H1 (cell line): ENCODE results near the gene DENND5B. TPM values are rescaled to one million over a fixed set of nuclear protein-coding genes. Genes with fewer than 3 reads are reported as not detected.

Experiments used
- CTCF ChIA-PET: fragments of 300-600 bp; sonication (Branson Sonifier 250); formaldehyde crosslinking; loops from one replicate; lab custom pipeline; 2021; ENCODE audit not compliant: partially characterized antibody; lab: Charles Lee
- POLR2A ChIA-PET: fragments of 300-600 bp; sonication (Branson Sonifier 250); formaldehyde crosslinking; loops from one replicate; lab custom pipeline; 2021; ENCODE audit warnings: inconsistent platforms; ENCODE audit not compliant: partially characterized antibody; lab: Charles Lee
- DNase-seq, 2 experiments: peaks; one replicate each; pipeline versions ENCODE4 v3.0.0 to v3.0.0-alpha.2; 2010 to 2022; ENCODE audit warnings: low spot score in 2 of 2, low read depth in 1 of 2, mixed read lengths in 1 of 2
- FAIRE-seq: peaks from 2 replicates; lab custom pipeline; 2011; peaks lifted over from hg19 to GRCh38; lab: Jason Lieb, UNC
- H2AFZ ChIP-seq: 2 replicates; pipeline ENCODE4 v1.8.1; 2012; ENCODE audit warnings: low read length, inconsistent platforms
- H2AK5ac ChIP-seq: 2 replicates; pipeline ENCODE4 v1.6.1; 2013; ENCODE audit warnings: low read depth, low read length
- H2BK120ac ChIP-seq: replicated peaks from 2 replicates; pipeline ENCODE3; 2013; ENCODE audit warnings: low read depth, low read length, inconsistent platforms
- H2BK12ac ChIP-seq: 2 replicates; pipeline ENCODE4 v1.6.1; 2013; ENCODE audit warnings: low read depth, low read length
- H2BK15ac ChIP-seq: 2 replicates; pipeline ENCODE4 v1.6.1; 2013; ENCODE audit warnings: low read length
- H2BK20ac ChIP-seq: 2 replicates; pipeline ENCODE4 v1.6.1; 2013; ENCODE audit warnings: low read length
- H2BK5ac ChIP-seq: 2 replicates; pipeline ENCODE4 v1.6.1; 2013; ENCODE audit warnings: low read depth, low read length
- H3K14ac ChIP-seq: 2 replicates; pipeline ENCODE4 v1.6.1; 2013; ENCODE audit warnings: inconsistent platforms; ENCODE audit not compliant: insufficient read length
- H3K18ac ChIP-seq: 2 replicates; pipeline ENCODE4 v1.6.1; 2013; ENCODE audit warnings: low read length; ENCODE audit errors: extremely low read depth
- H3K23ac ChIP-seq: 2 replicates; pipeline ENCODE4 v1.6.1; 2013; ENCODE audit warnings: inconsistent platforms; ENCODE audit not compliant: insufficient read length
- H3K23me2 ChIP-seq: 2 replicates; pipeline ENCODE4 v1.6.1; 2013; ENCODE audit warnings: low read depth, low read length
- H3K27ac ChIP-seq: 2 replicates; pipeline ENCODE4 v1.6.1; 2011; ENCODE audit warnings: low read depth, low read length, inconsistent platforms
- H3K27me3 ChIP-seq, 4 experiments: replicated peaks in 1 of 4; 1 replicate in 1 of 4; 2 replicates in 3 of 4; pipeline versions ENCODE4 v1.6.1 to v1.8.1; 2011 to 2013; ENCODE audit warnings: low read length in 3 of 4, mild to moderate bottlenecking in 3 of 4, inconsistent platforms in 2 of 4, mixed read lengths in 2 of 4, moderate library complexity in 1 of 4; ENCODE audit not compliant: control insufficient read depth in 3 of 4, insufficient read depth in 3 of 4; ENCODE audit errors: extremely low read depth in 1 of 4
- H3K36me3 ChIP-seq, 4 experiments: 2 replicates each; pipeline versions ENCODE4 v1.6.1 to v1.8.1; 2011 to 2013; ENCODE audit warnings: mild to moderate bottlenecking in 4 of 4, low read length in 3 of 4, moderate library complexity in 2 of 4, control low read depth in 1 of 4, inconsistent platforms in 1 of 4; ENCODE audit not compliant: insufficient read depth in 4 of 4, control insufficient read depth in 2 of 4
- H3K4ac ChIP-seq: replicated peaks from 2 replicates; pipeline ENCODE3; 2013; ENCODE audit warnings: low read length, low read depth, mixed read lengths, inconsistent platforms; ENCODE audit not compliant: insufficient read length
- H3K4me1 ChIP-seq, 4 experiments: replicated peaks in 1 of 4; 1 replicate in 1 of 4; 2 replicates in 3 of 4; pipeline versions ENCODE4 v1.6.1 to v1.8.1; 2011 to 2013; ENCODE audit warnings: low read length in 3 of 4, inconsistent platforms in 2 of 4, mixed read lengths in 1 of 4; ENCODE audit not compliant: insufficient read depth in 4 of 4, control insufficient read depth in 3 of 4
- H3K4me2 ChIP-seq, 2 experiments: 2 replicates each; pipeline versions ENCODE4 v1.6.1 to v1.8.1; 2011 to 2013; ENCODE audit warnings: low read depth in 2 of 2, low read length in 2 of 2, control low read depth in 1 of 2, inconsistent platforms in 1 of 2, mild to moderate bottlenecking in 1 of 2; ENCODE audit not compliant: insufficient read depth in 1 of 2
- H3K4me3 ChIP-seq, 4 experiments: fragments of 200-600, 300-600 bp in 1 of 4; sonication (generic), shearing (Covaris generic), sonication (Bioruptor Twin) in 1 of 4; 2 replicates each; pipeline versions ENCODE4 v1.5.1 to v1.8.1; 2011 to 2016; ENCODE audit warnings: low read length in 4 of 4, low read depth in 3 of 4, control low read depth in 2 of 4, inconsistent platforms in 2 of 4, mild to moderate bottlenecking in 2 of 4, mixed read lengths in 1 of 4, moderate library complexity in 1 of 4; ENCODE audit not compliant: insufficient read depth in 2 of 4; ENCODE audit errors: extremely low read depth in 1 of 4
- H3K56ac ChIP-seq: replicated peaks from 2 replicates; pipeline ENCODE3; 2013; ENCODE audit warnings: low read depth, mild to moderate bottlenecking, mixed read lengths, low read length, inconsistent platforms; ENCODE audit not compliant: insufficient read length
- H3K79me1 ChIP-seq: 2 replicates; pipeline ENCODE4 v1.6.1; 2013; ENCODE audit warnings: low read depth, low read length, control low read depth
- H3K79me2 ChIP-seq, 2 experiments: 2 replicates each; pipeline versions ENCODE4 v1.6.1 to v1.8.1; 2012 to 2013; ENCODE audit warnings: low read length in 2 of 2, mild to moderate bottlenecking in 2 of 2, inconsistent platforms in 1 of 2; ENCODE audit not compliant: insufficient read depth in 2 of 2, control insufficient read depth in 1 of 2
- H3K9ac ChIP-seq, 4 experiments: replicated peaks in 1 of 4; 1 replicate in 1 of 4; 2 replicates in 3 of 4; pipeline versions ENCODE4 v1.6.1 to v1.8.1; 2011 to 2013; ENCODE audit warnings: low read depth in 3 of 4, low read length in 3 of 4, control low read depth in 2 of 4, mild to moderate bottlenecking in 2 of 4, moderate library complexity in 2 of 4, inconsistent platforms in 1 of 4; ENCODE audit errors: extremely low read depth in 1 of 4
- H3K9me3 ChIP-seq, 2 experiments: 2 replicates each; pipeline versions ENCODE4 v1.6.1 to v1.8.1; 2012 to 2013; ENCODE audit warnings: mild to moderate bottlenecking in 2 of 2, moderate library complexity in 2 of 2, control low read depth in 1 of 2, inconsistent platforms in 1 of 2, low read depth in 1 of 2, low read length in 1 of 2, mixed read lengths in 1 of 2; ENCODE audit not compliant: insufficient read depth in 2 of 2
- H4K20me1 ChIP-seq, 2 experiments: replicated peaks in 1 of 2; 2 replicates each; pipeline versions ENCODE3 to v1.8.1; 2011 to 2013; ENCODE audit warnings: inconsistent platforms in 2 of 2, low read length in 2 of 2, mild to moderate bottlenecking in 1 of 2; ENCODE audit not compliant: insufficient read depth in 2 of 2, control insufficient read depth in 1 of 2
- H4K5ac ChIP-seq: 2 replicates; pipeline ENCODE4 v1.6.1; 2013; ENCODE audit warnings: low read length, low read depth, mixed read lengths, inconsistent platforms; ENCODE audit not compliant: insufficient read length
- H4K8ac ChIP-seq: 2 replicates; pipeline ENCODE4 v1.8.0; 2013; ENCODE audit warnings: mild to moderate bottlenecking, moderate library complexity, low read length, inconsistent platforms; ENCODE audit not compliant: insufficient read depth; ENCODE audit errors: extremely low read depth
- H4K91ac ChIP-seq: replicated peaks from 2 replicates; pipeline ENCODE3; 2013; ENCODE audit warnings: low read length, mixed read lengths, inconsistent platforms; ENCODE audit not compliant: insufficient read length
- JUN ChIP-seq: IDR thresholded peaks from 2 replicates; pipeline ENCODE4 v1.6.1; 2011; ENCODE audit warnings: low read depth, mild to moderate bottlenecking, improper control_type of control experiment, low read length
- PHF8 ChIP-seq: fragments of 200-600 bp; sonication (generic); conservative IDR thresholded peaks from 2 replicates; pipeline ENCODE4 v1.7.1; 2012; ENCODE audit warnings: low read depth, mild to moderate bottlenecking, inconsistent platforms, low read length, moderate library complexity
- WGBS, 2 experiments: shearing (Covaris generic) in 1 of 2; methylation state at CpG; one replicate each; pipeline versions ENCODE4 v1.1.6 to v1.1.7; 2013 to 2015; ENCODE audit warnings: low lambda C conversion rate in 2 of 2, mixed read lengths in 2 of 2, inconsistent platforms in 1 of 2, low coverage in 1 of 2, missing lambda C conversion rate in 1 of 2; ENCODE audit not compliant: insufficient replicate concordance in 2 of 2, insufficient coverage in 1 of 2, insufficient read length in 1 of 2; ENCODE audit errors: extremely low coverage in 1 of 2, missing lambda C conversion rate in 1 of 2; 5-methylcytosine and 5-hydroxymethylcytosine counted together
- polyA plus RNA-seq, 7 experiments: library from polyadenylated mRNA; depleted of rRNA in 3 of 7; stranded (reverse) in 5 of 7; unstranded in 2 of 7; fragments of >200 nt in 5 of 7; fragments of 200-250 nt in 2 of 7; gene quantifications; 1 replicate in 5 of 7; 2 replicates in 1 of 7; 4 replicates in 1 of 7; pipeline versions ENCODE4 v1.2.1 to v1.2.3, GENCODE V29; 2011 to 2013; ENCODE audit warnings: missing spikeins in 2 of 7, mixed read lengths in 2 of 7
- total RNA-seq: library from RNA; stranded (reverse); fragmentation: NEBNext Ultra II Directional; extraction: Animal tissue kit (Norgen Biotek cat#: 25700); gene quantifications from 2 replicates; pipeline ENCODE4 v1.2.1, GENCODE V29; 2021

DENND5B gene
- total and polyA plus RNA-seq, 2 of the 8 experiments (the other 6 are each of a cell fraction or from before 2014, with no cell fraction given): 13.4 to 20.2 TPM

GRCh38 chr12:31527083-31527482 lies 63.9 kb downstream of the DENND5B start:
- Histone ChIP-seq H3K4ac (no peak overlapping the region), H3K4me3 (no peak overlapping the region), H3K27me3 (no peaks in the 10 kb centered on the region), H2AK5ac (no peak overlapping the region), H2AFZ (no peak overlapping the region), H2BK15ac (0 out of 2 replicates have a peak overlapping the region, but pooled peaks have one; percentile 88), H3K79me1 (no peaks in the 10 kb centered on the region), H3K23me2 (no peaks in the 10 kb centered on the region), H4K8ac (no peak overlapping the region), H3K9me3 (no peaks in the 10 kb centered on the region), H2BK12ac (no peak overlapping the region), H2BK20ac (no peak overlapping the region), H3K4me2 (no peak overlapping the region), H2BK5ac (no peak overlapping the region), H4K91ac (no peak overlapping the region), H2BK120ac (no peak overlapping the region), H4K5ac (no peak overlapping the region), H3K23ac (no peak overlapping the region), H3K56ac (no peak overlapping the region), H4K20me1 (no peaks in the 10 kb centered on the region), H3K36me3 (no peaks in the 10 kb centered on the region), H3K18ac (no peak overlapping the region), H3K14ac (peak overlapping the region; percentile 8), H3K9ac (no peak overlapping the region), H3K4me1 (peaks cover under 1 to 13% (median 4%) of the 10 kb centered on the region in 4 experiments; a peak in 5 of 7 replicates), H3K79me2 (peaks cover 0 to 2% of the 10 kb centered on the region in 2 experiments; a peak in 3 of 4 replicates), H3K27ac (no peak overlapping the region)
- no peak for TF ChIP-seq PHF8
- no peak for TF ChIP-seq JUN
- no peak for DNase-seq
- CTCF ChIA-PET: no interaction called here
- 97% methylated on average over 4 of the region's 4 CpGs; no CpG with 5 or more reads in 1 of the 2 experiments for WGBS, 2 experiments
- POLR2A ChIA-PET: interaction anchor here (1.7 kb wide), 1 partner anchor 12 kb away, joined by 3 read pairs; no protein-coding TSS in a partner anchor
- no peak for FAIRE-seq
